ENCODE data around the gene PCDH19. TPM values are rescaled to one million over a fixed set of nuclear protein-coding genes. Genes with fewer than 3 reads are reported as not detected.

The PCDH19 gene
- polyA plus RNA-seq, 3 donors from 2014 or later: not detected

- Mint-ChIP-seq H3K27ac (no peak overlapping the region), H3K4me1 (no peaks in the 10 kb centered on the region), H3K4me3 (no peak overlapping the region), H3K36me3 (no peaks in the 10 kb centered on the region), H3K9me3 (peaks cover 0 to 6% (median under 1%) of the 10 kb centered on the region in 6 donors), H3K27me3 (ENCODE audit: low read depth in 3 of 3) (peaks cover 5 to 28% (median 12%) of the 10 kb centered on the region in 3 donors)
- no peak for DNase-seq
Observed at GRCh38 chrX:100410901-100411801, 1.1 kb upstream of the PCDH19 start.

- peaks cover 8 to 26% (median 10%) of the 10 kb centered on the region in 3 donors for H3K27me3 Mint-ChIP-seq (ENCODE audit: low read depth in 3 of 3)
- peaks cover 0 to 9% (median under 1%) of the 10 kb centered on the region in 6 donors for H3K9me3 Mint-ChIP-seq
- DNase-seq: no peak
- no peak overlapping the region for H3K4me3 Mint-ChIP-seq
- H3K27ac Mint-ChIP-seq: no peak overlapping the region
- no peaks in the 10 kb centered on the region for H3K36me3 Mint-ChIP-seq
- no peaks in the 10 kb centered on the region for H3K4me1 Mint-ChIP-seq
Observed at GRCh38 chrX:100408713-100409609, 1.1 kb downstream of the PCDH19 start.

- H3K27me3 Mint-ChIP-seq (ENCODE audit: low read depth in 3 of 3): peaks cover 9 to 28% (median 10%) of the 10 kb centered on the region in 3 donors
- H3K4me1 Mint-ChIP-seq: no peaks in the 10 kb centered on the region
- DNase-seq: no peak
- H3K36me3 Mint-ChIP-seq: no peaks in the 10 kb centered on the region
- no peak overlapping the region for H3K27ac Mint-ChIP-seq
- H3K9me3 Mint-ChIP-seq: peaks cover 0 to 9% (median 2%) of the 10 kb centered on the region in 6 donors
- H3K4me3 Mint-ChIP-seq: no peak overlapping the region
Observed at GRCh38 chrX:100407784-100408712, 2.0 kb downstream of the PCDH19 start.

- peaks cover 7 to 30% (median 7%) of the 10 kb centered on the region in 3 donors for H3K27me3 Mint-ChIP-seq (ENCODE audit: low read depth in 3 of 3)
Observed at GRCh38 chrX:100407147-100407783, 2.8 kb downstream of the PCDH19 start.

GRCh38 chrX:100405424-100405823, 4.6 kb downstream of the PCDH19 start:
- Mint-ChIP-seq H3K36me3 (no peaks in the 10 kb centered on the region), H3K9me3 (peaks cover 0 to 9% (median 2%) of the 10 kb centered on the region in 6 donors), H3K4me1 (no peaks in the 10 kb centered on the region), H3K4me3 (no peak overlapping the region), H3K27ac (no peak overlapping the region), H3K27me3 (ENCODE audit: low read depth in 3 of 3) (peaks cover 6 to 22% (median 7%) of the 10 kb centered on the region in 3 donors)
- DNase-seq: no peak

More at GRCh38 chrX:100407147-100407783, 2.8 kb downstream of the PCDH19 start:
- H3K27ac Mint-ChIP-seq: no peak overlapping the region
- no peak for DNase-seq
- H3K4me3 Mint-ChIP-seq: no peak overlapping the region
- H3K4me1 Mint-ChIP-seq: no peaks in the 10 kb centered on the region
- no peaks in the 10 kb centered on the region for H3K36me3 Mint-ChIP-seq
- peaks cover 0 to 9% (median 2%) of the 10 kb centered on the region in 6 donors for H3K9me3 Mint-ChIP-seq

GRCh38 chrX:100404851-100405250, 5.2 kb downstream of the PCDH19 start:
- Mint-ChIP-seq H3K36me3 (no peaks in the 10 kb centered on the region), H3K4me1 (no peaks in the 10 kb centered on the region), H3K9me3 (peaks cover 0 to 9% (median 2%) of the 10 kb centered on the region in 6 donors), H3K27ac (no peak overlapping the region), H3K27me3 (ENCODE audit: low read depth in 3 of 3) (peaks cover 5 to 22% (median 6%) of the 10 kb centered on the region in 3 donors), H3K4me3 (no peak overlapping the region)
- DNase-seq: no peak

GRCh38 chrX:100395781-100396180, 14.3 kb downstream of the PCDH19 start:
- Mint-ChIP-seq H3K4me3 (no peak overlapping the region), H3K4me1 (no peaks in the 10 kb centered on the region)
- DNase-seq: no peak

GRCh38 chrX:100381619-100382018, 28.5 kb downstream of the PCDH19 start:
- H3K36me3 Mint-ChIP-seq: no peaks in the 10 kb centered on the region
- H3K9me3 Mint-ChIP-seq: no peaks in the 10 kb centered on the region
- H3K27me3 Mint-ChIP-seq (ENCODE audit: low read depth in 3 of 3): peaks cover 1 to 13% (median 5%) of the 10 kb centered on the region in 3 donors
- H3K4me1 Mint-ChIP-seq: no peaks in the 10 kb centered on the region
- no peak overlapping the region for H3K27ac Mint-ChIP-seq
- no peak for DNase-seq
- H3K4me3 Mint-ChIP-seq: no peak overlapping the region

More at GRCh38 chrX:100395781-100396180, 14.3 kb downstream of the PCDH19 start:
- Mint-ChIP-seq H3K27me3 (ENCODE audit: low read depth in 3 of 3) (peaks cover 0 to 5% (median 4%) of the 10 kb centered on the region in 3 donors), H3K36me3 (no peaks in the 10 kb centered on the region), H3K27ac (no peak overlapping the region), H3K9me3 (peaks cover 0 to 1% (median 0%) of the 10 kb centered on the region in 6 donors)

GRCh38 chrX:100379388-100379986, 30.6 kb downstream of the PCDH19 start:
- H3K36me3 Mint-ChIP-seq: no peaks in the 10 kb centered on the region
- no peaks in the 10 kb centered on the region for H3K9me3 Mint-ChIP-seq
- H3K27ac Mint-ChIP-seq: no peak overlapping the region
- H3K4me1 Mint-ChIP-seq: no peaks in the 10 kb centered on the region
- no peak for DNase-seq
- H3K4me3 Mint-ChIP-seq: no peak overlapping the region
- peaks cover 1 to 10% (median 5%) of the 10 kb centered on the region in 3 donors for H3K27me3 Mint-ChIP-seq (ENCODE audit: low read depth in 3 of 3)

GRCh38 chrX:100377826-100378225, 32.2 kb downstream of the PCDH19 start:
- no peak overlapping the region for H3K4me3 Mint-ChIP-seq
- no peak overlapping the region for H3K27ac Mint-ChIP-seq
- H3K36me3 Mint-ChIP-seq: no peaks in the 10 kb centered on the region
- no peak for DNase-seq
- H3K4me1 Mint-ChIP-seq: no peaks in the 10 kb centered on the region
- peaks cover 1 to 10% (median 5%) of the 10 kb centered on the region in 3 donors for H3K27me3 Mint-ChIP-seq (ENCODE audit: low read depth in 3 of 3)
- H3K9me3 Mint-ChIP-seq: no peaks in the 10 kb centered on the region

- Mint-ChIP-seq H3K9me3 (no peaks in the 10 kb centered on the region), H3K36me3 (no peaks in the 10 kb centered on the region)
Observed at GRCh38 chrX:100376576-100376975, 33.5 kb downstream of the PCDH19 start.

GRCh38 chrX:100373673-100374072, 36.4 kb downstream of the PCDH19 start:
- H3K27ac Mint-ChIP-seq: no peak overlapping the region
- H3K4me3 Mint-ChIP-seq: no peak overlapping the region
- DNase-seq: no peak
- no peaks in the 10 kb centered on the region for H3K36me3 Mint-ChIP-seq
- H3K4me1 Mint-ChIP-seq: no peaks in the 10 kb centered on the region
- no peaks in the 10 kb centered on the region for H3K9me3 Mint-ChIP-seq
- peaks cover 0 to 6% (median 6%) of the 10 kb centered on the region in 3 donors for H3K27me3 Mint-ChIP-seq (ENCODE audit: low read depth in 3 of 3)

More at GRCh38 chrX:100376576-100376975, 33.5 kb downstream of the PCDH19 start:
- Mint-ChIP-seq H3K4me1 (no peaks in the 10 kb centered on the region), H3K27me3 (ENCODE audit: low read depth in 3 of 3) (peaks cover 1 to 6% (median 3%) of the 10 kb centered on the region in 3 donors), H3K4me3 (no peak overlapping the region), H3K27ac (no peak overlapping the region)
- no peak for DNase-seq

All from immature natural killer cell (primary cell).